KMS-11 (cell line): ENCODE results near the gene DLX3.

Source experiments
- H2AFZ ChIP-seq: fragments of 200-600 bp; sonication (generic); 2 replicates; pipeline ENCODE4 v1.6.1; 2016; ENCODE audit warnings: antibody characterized with exemption, mixed run types, low read depth
- H3K27ac ChIP-seq: fragments of 200-600 bp; sonication (generic); 2 replicates; pipeline ENCODE4 v1.6.1; 2016; ENCODE audit warnings: mild to moderate bottlenecking, mixed run types
- H3K27me3 ChIP-seq: fragments of 200-600 bp; sonication (generic); 2 replicates; pipeline ENCODE4 v1.6.1; 2017; ENCODE audit warnings: mild to moderate bottlenecking, low read depth, mixed run types, moderate library complexity; ENCODE audit not compliant: insufficient read depth
- H3K36me3 ChIP-seq: fragments of 200-600 bp; sonication (generic); 2 replicates; pipeline ENCODE4 v1.6.1; 2017; ENCODE audit warnings: mild to moderate bottlenecking, mixed run types; ENCODE audit not compliant: insufficient read depth
- H3K4me1 ChIP-seq: fragments of 200-600 bp; sonication (generic); 2 replicates; pipeline ENCODE4 v1.6.1; 2016; ENCODE audit warnings: mild to moderate bottlenecking, low read depth, mixed run types; ENCODE audit not compliant: poor library complexity, severe bottlenecking
- H3K4me2 ChIP-seq: fragments of 200-600 bp; sonication (generic); 2 replicates; pipeline ENCODE4 v1.7.0; 2016; ENCODE audit warnings: mild to moderate bottlenecking, mixed run types
- H3K4me3 ChIP-seq: fragments of 200-600 bp; sonication (generic); IDR thresholded peaks from 2 replicates; pipeline ENCODE4 v1.6.1; 2017; ENCODE audit warnings: low read depth, low read length, mixed read lengths; ENCODE audit not compliant: insufficient read depth
- H3K79me2 ChIP-seq: fragments of 200-600 bp; sonication (generic); 2 replicates; pipeline ENCODE4 v1.6.1; 2016; ENCODE audit warnings: low read depth, mixed run types; ENCODE audit not compliant: insufficient read depth
- H3K9ac ChIP-seq: fragments of 200-600 bp; sonication (generic); 2 replicates; pipeline ENCODE4 v1.6.1; 2016; ENCODE audit warnings: mild to moderate bottlenecking, mixed run types
- H4K20me1 ChIP-seq: fragments of 200-600 bp; sonication (generic); 2 replicates; pipeline ENCODE4 v1.6.1; 2016; ENCODE audit warnings: mild to moderate bottlenecking, mixed run types; ENCODE audit not compliant: insufficient read depth
- CTCF ChIP-seq: fragments of 200-600 bp; sonication (generic); conservative IDR thresholded peaks from 2 replicates; pipeline ENCODE4 v1.6.1; 2017; ENCODE audit warnings: low read depth, mild to moderate bottlenecking, antibody characterized with exemption, low read length, moderate library complexity, mixed read lengths

The DLX3 gene

GRCh38 chr17:50021681-50022370, 26.8 kb upstream of the DLX3 start:
- peaks cover 23% of the 10 kb centered on the region for H3K27me3 ChIP-seq
- no peaks in the 10 kb centered on the region for H3K4me1 ChIP-seq
- no peaks in the 10 kb centered on the region for H3K36me3 ChIP-seq
- no peaks in the 10 kb centered on the region for H4K20me1 ChIP-seq
- no peak overlapping the region for H3K4me3 ChIP-seq
- no peaks in the 10 kb centered on the region for H3K79me2 ChIP-seq
- H3K9ac ChIP-seq: no peak overlapping the region
- TF ChIP-seq CTCF: no peak
- no peak overlapping the region for H2AFZ ChIP-seq
- H3K4me2 ChIP-seq: no peak overlapping the region
- H3K27ac ChIP-seq: no peak overlapping the region

- Histone ChIP-seq H3K4me3 (no peak overlapping the region), H3K36me3 (no peaks in the 10 kb centered on the region)
- no peak for TF ChIP-seq CTCF
These were observed 26.0 kb upstream of the DLX3 start for GRCh38 chr17:50020841-50021599.

GRCh38 chr17:50018909-50019308, 23.9 kb upstream of the DLX3 start:
- Histone ChIP-seq H3K27me3 (peaks cover 11% of the 10 kb centered on the region), H2AFZ (no peak overlapping the region), H3K4me1 (no peaks in the 10 kb centered on the region), H3K79me2 (no peaks in the 10 kb centered on the region), H3K36me3 (no peaks in the 10 kb centered on the region), H3K9ac (no peak overlapping the region), H3K4me3 (no peak overlapping the region), H3K4me2 (no peak overlapping the region), H4K20me1 (no peaks in the 10 kb centered on the region), H3K27ac (no peak overlapping the region)
- no peak for TF ChIP-seq CTCF

More at GRCh38 chr17:50020841-50021599, 26.0 kb upstream of the DLX3 start:
- Histone ChIP-seq H2AFZ (no peak overlapping the region), H3K27me3 (peaks cover 16% of the 10 kb centered on the region), H3K79me2 (no peaks in the 10 kb centered on the region), H3K4me2 (no peak overlapping the region), H3K9ac (no peak overlapping the region), H3K27ac (no peak overlapping the region), H4K20me1 (no peaks in the 10 kb centered on the region), H3K4me1 (no peaks in the 10 kb centered on the region)

- no peaks in the 10 kb centered on the region for H3K36me3 ChIP-seq
- no peaks in the 10 kb centered on the region for H4K20me1 ChIP-seq
- H3K27ac ChIP-seq: no peak overlapping the region
- no peak overlapping the region for H3K4me3 ChIP-seq
- H3K79me2 ChIP-seq: no peaks in the 10 kb centered on the region
- H3K27me3 ChIP-seq: peaks cover 2% of the 10 kb centered on the region; the same call in 1 of the 2 replicates
- H3K4me1 ChIP-seq: no peaks in the 10 kb centered on the region
- no peak overlapping the region for H3K9ac ChIP-seq
- TF ChIP-seq CTCF: no peak
- no peak overlapping the region for H3K4me2 ChIP-seq
- no peak overlapping the region for H2AFZ ChIP-seq
These were observed 20.1 kb upstream of the DLX3 start for GRCh38 chr17:50015146-50015545.
